SU-DHL-6 (cell line): ENCODE measurements around the gene SMOC2.

Source experiments
- H2AFZ ChIP-seq: fragments of 200-600 bp; sonication (generic); 2 replicates; pipeline ENCODE4 v1.6.1; 2014; ENCODE audit warnings: low read depth, mild to moderate bottlenecking, moderate library complexity, mixed read lengths, antibody characterized with exemption, low read length; ENCODE audit not compliant: severe bottlenecking
- H3F3A ChIP-seq: fragments of 200-600 bp; shearing (Covaris generic); 2 replicates; pipeline ENCODE4 v1.6.0; 2016; ENCODE audit warnings: antibody characterized with exemption, mild to moderate bottlenecking; ENCODE audit not compliant: insufficient read depth
- H3K27ac ChIP-seq: fragments of 200-600 bp; sonication (generic); 2 replicates; pipeline ENCODE4 v1.5.1; 2016; ENCODE audit warnings: low read depth, mild to moderate bottlenecking, low read length, moderate library complexity, mixed read lengths
- H3K27me3 ChIP-seq: fragments of 200-600 bp; sonication (generic), shearing (Covaris generic); 2 replicates; pipeline ENCODE4 v1.6.0; 2014; ENCODE audit warnings: mild to moderate bottlenecking, low read length
- H3K36me3 ChIP-seq: fragments of 200-600 bp; sonication (generic); 2 replicates; pipeline ENCODE4 v1.6.1; 2014; ENCODE audit warnings: mild to moderate bottlenecking, low read length, mixed read lengths
- H3K4me2 ChIP-seq: fragments of 300-600, 200-600 bp; shearing (Covaris generic), sonication (generic); 2 replicates; pipeline ENCODE4 v1.6.0; 2014; ENCODE audit warnings: low read length, low read depth, mild to moderate bottlenecking; ENCODE audit not compliant: poor library complexity, severe bottlenecking
- H3K4me3 ChIP-seq: fragments of 200-600 bp; sonication (generic); 2 replicates; pipeline ENCODE4 v1.5.1; 2014; ENCODE audit warnings: antibody characterized with exemption, low read length, mild to moderate bottlenecking, mixed read lengths; ENCODE audit not compliant: insufficient read depth, poor library complexity, severe bottlenecking
- H3K79me2 ChIP-seq: fragments of 200-600 bp; sonication (generic); 2 replicates; pipeline ENCODE4 v1.6.1; 2014; ENCODE audit warnings: mild to moderate bottlenecking, low read length, moderate library complexity; ENCODE audit not compliant: insufficient read depth
- H3K9ac ChIP-seq: fragments of 200-600 bp; sonication (generic); 2 replicates; pipeline ENCODE4 v1.7.0; 2014; ENCODE audit warnings: mild to moderate bottlenecking, low read length
- H3K9me2 ChIP-seq: fragments of 200-600 bp; sonication (generic); replicated peaks from 2 replicates; pipeline ENCODE4 v1.6.1; 2014; ENCODE audit warnings: low read length; ENCODE audit not compliant: insufficient read depth
- H3K9me3 ChIP-seq: fragments of 200-600 bp; sonication (generic); 2 replicates; pipeline ENCODE4 v1.6.1; 2014; ENCODE audit warnings: low read length, mixed read lengths; ENCODE audit not compliant: insufficient read depth
- H4K20me1 ChIP-seq: fragments of 200-600 bp; sonication (generic); 2 replicates; pipeline ENCODE4 v1.6.1; 2014; ENCODE audit warnings: low read depth, mild to moderate bottlenecking, antibody characterized with exemption, low read length, moderate library complexity, mixed read lengths
- CTCF ChIP-seq: fragments of 200-600 bp; sonication (generic); IDR thresholded peaks from one replicate; pipeline ENCODE4 v1.5.1; 2017; ENCODE audit warnings: antibody characterized with exemption, mild to moderate bottlenecking, low read length, moderate library complexity; ENCODE audit not compliant: insufficient read depth, poor library complexity, severe bottlenecking
- EZH2phosphoT487 ChIP-seq: fragments of 200-600 bp; sonication (generic), shearing (Covaris generic); conservative IDR thresholded peaks from 2 replicates; pipeline ENCODE4 v1.6.1; 2018; ENCODE audit warnings: mild to moderate bottlenecking, antibody characterized with exemption, low read length, moderate library complexity, mixed read lengths

The SMOC2 gene

GRCh38 chr6:168464546-168464945, 23.6 kb downstream of the SMOC2 start:
- H3K36me3 ChIP-seq, result no peaks in the 10 kb centered on the region
- no peak for TF ChIP-seq EZH2phosphoT487
- TF ChIP-seq CTCF, result no peak
- no peak overlapping the region for H3K4me3 ChIP-seq
- H3K9me3 ChIP-seq, result no peaks in the 10 kb centered on the region
- no peaks in the 10 kb centered on the region for H3F3A ChIP-seq
- H2AFZ ChIP-seq, result no peak overlapping the region
- no peak overlapping the region for H3K4me2 ChIP-seq
- H4K20me1 ChIP-seq, result no peaks in the 10 kb centered on the region
- H3K9me2 ChIP-seq, result no peaks in the 10 kb centered on the region
- H3K27me3 ChIP-seq, result no peaks in the 10 kb centered on the region
- no peak overlapping the region for H3K9ac ChIP-seq
- no peaks in the 10 kb centered on the region for H3K79me2 ChIP-seq
- no peak overlapping the region for H3K27ac ChIP-seq

- no peak overlapping the region for H3K9ac ChIP-seq
- H3K27ac ChIP-seq, result no peak overlapping the region
- TF ChIP-seq CTCF (no peak), EZH2phosphoT487 (no peak)
- H3F3A ChIP-seq, result no peaks in the 10 kb centered on the region
- no peak overlapping the region for H3K4me3 ChIP-seq
- no peaks in the 10 kb centered on the region for H3K36me3 ChIP-seq
- H4K20me1 ChIP-seq, result no peaks in the 10 kb centered on the region
- H3K27me3 ChIP-seq, result no peaks in the 10 kb centered on the region
- no peaks in the 10 kb centered on the region for H3K9me2 ChIP-seq
- H3K4me2 ChIP-seq, result no peak overlapping the region
- H2AFZ ChIP-seq, result no peak overlapping the region
- no peaks in the 10 kb centered on the region for H3K9me3 ChIP-seq
- no peaks in the 10 kb centered on the region for H3K79me2 ChIP-seq
Measured at GRCh38 chr6:168468045-168468444, 27.1 kb downstream of the SMOC2 start.

GRCh38 chr6:168469521-168469920, 28.5 kb downstream of the SMOC2 start:
- Histone ChIP-seq H3K36me3 (no peaks in the 10 kb centered on the region), H3K79me2 (no peaks in the 10 kb centered on the region), H2AFZ (no peak overlapping the region), H4K20me1 (no peaks in the 10 kb centered on the region), H3K9me3 (no peaks in the 10 kb centered on the region), H3K4me3 (no peak overlapping the region), H3K27me3 (no peaks in the 10 kb centered on the region), H3F3A (no peaks in the 10 kb centered on the region), H3K9me2 (no peaks in the 10 kb centered on the region; the same call in 1 of the 2 replicates), H3K4me2 (no peak overlapping the region), H3K27ac (no peak overlapping the region), H3K9ac (no peak overlapping the region)
- TF ChIP-seq CTCF (no peak), EZH2phosphoT487 (no peak)

GRCh38 chr6:168469926-168470325, 28.9 kb downstream of the SMOC2 start:
- Histone ChIP-seq H3K4me2 (no peak overlapping the region), H3K4me3 (no peak overlapping the region), H3K27me3 (no peaks in the 10 kb centered on the region), H3K9me2 (no peaks in the 10 kb centered on the region; the same call in 1 of the 2 replicates), H2AFZ (no peak overlapping the region), H3K79me2 (no peaks in the 10 kb centered on the region), H3F3A (no peaks in the 10 kb centered on the region), H4K20me1 (no peaks in the 10 kb centered on the region), H3K27ac (no peak overlapping the region), H3K9me3 (no peaks in the 10 kb centered on the region), H3K36me3 (no peaks in the 10 kb centered on the region), H3K9ac (no peak overlapping the region)
- TF ChIP-seq CTCF, result no peak
- TF ChIP-seq EZH2phosphoT487, result no peak
